Measurements from ENCODE around the gene RAC2. TPM values are rescaled to one million over a fixed set of nuclear protein-coding genes. Genes with fewer than 3 reads are reported as not detected.
A peak's percentile ranks its signal among the peaks of the same experiment; 100 is the strongest.

Gene RAC2
- total RNA-seq, 1 donor from 2014 or later, result 5.1 TPM

GRCh38 chr22:37183432-37184379 is 60.4 kb downstream of the RAC2 start:
- intact Hi-C loops (cut with DNase I), result no loop called here
- DNase-seq (ENCODE audit: low spot score), result no peak

GRCh38 chr22:37182949-37183245 is 61.2 kb downstream of the RAC2 start:
- DNase-seq (ENCODE audit: low spot score), result no peak
- intact Hi-C loops (cut with DNase I), result no loop called here

GRCh38 chr22:37182101-37182948 is 61.7 kb downstream of the RAC2 start:
- intact Hi-C loops (cut with DNase I), result no loop called here
- no peak for DNase-seq (ENCODE audit: low spot score)

- intact Hi-C loops (cut with DNase I), result no loop called here
- DNase-seq (ENCODE audit: low spot score), result no peak
These were observed 62.4 kb downstream of the RAC2 start for GRCh38 chr22:37181681-37182080.

- DNase-seq (ENCODE audit: low spot score), result no peak
- intact Hi-C loops (cut with DNase I), result no loop called here
These were observed 63.4 kb downstream of the RAC2 start for GRCh38 chr22:37180531-37181231.

GRCh38 chr22:37179622-37180420 is 64.2 kb downstream of the RAC2 start:
- no peak for DNase-seq (ENCODE audit: low spot score)
- intact Hi-C loops (cut with DNase I), result no loop called here

- no peak for DNase-seq (ENCODE audit: low spot score)
These were observed 65.0 kb downstream of the RAC2 start for GRCh38 chr22:37179126-37179470.

GRCh38 chr22:37178350-37179125 is 65.5 kb downstream of the RAC2 start:
- no peak for DNase-seq (ENCODE audit: low spot score)
- intact Hi-C loops (cut with DNase I), result no loop called here

More at GRCh38 chr22:37179126-37179470, 65.0 kb downstream of the RAC2 start:
- intact Hi-C loops (cut with DNase I), result no loop called here

- intact Hi-C loops (cut with DNase I), result no loop called here
- DNase-seq (ENCODE audit: low spot score), result no peak
These were observed 66.3 kb downstream of the RAC2 start for GRCh38 chr22:37177755-37178154.

- intact Hi-C loops (cut with DNase I), result no loop called here
- DNase-seq (ENCODE audit: low spot score), result no peak
These were observed 66.8 kb downstream of the RAC2 start for GRCh38 chr22:37177221-37177620.

GRCh38 chr22:37176464-37177061 is 67.5 kb downstream of the RAC2 start:
- intact Hi-C loops (cut with DNase I), result no loop called here

GRCh38 chr22:37175414-37176281 is 68.4 kb downstream of the RAC2 start:
- intact Hi-C loops (cut with DNase I), result no loop called here
- DNase-seq (ENCODE audit: low spot score), result peak; percentile 50

More at GRCh38 chr22:37176464-37177061, 67.5 kb downstream of the RAC2 start:
- DNase-seq (ENCODE audit: low spot score), result peak; percentile 85

Other genes with a start within 250 kb of the RAC2 start
- 29.7 TPM for gene TST, start 224.8 kb downstream of the RAC2 start, total RNA-seq
- gene MPST, start 224.5 kb downstream of the RAC2 start, total RNA-seq, result 33.5 TPM
- 50.2 TPM for gene KCTD17, start 192.5 kb downstream of the RAC2 start, total RNA-seq
- not detected for gene TMPRSS6, start 134.6 kb downstream of the RAC2 start, total RNA-seq
- 0.51 TPM for gene IL2RB, start 94.4 kb downstream of the RAC2 start, total RNA-seq
- gene C1QTNF6, start 56.0 kb downstream of the RAC2 start, total RNA-seq, result 2.8 TPM
- not detected for gene SSTR3, start 31.8 kb downstream of the RAC2 start, total RNA-seq
- gene CYTH4, start 38.2 kb upstream of the RAC2 start, total RNA-seq, result 8.0 TPM
- 0.03 TPM for gene ELFN2, start 183.2 kb upstream of the RAC2 start, total RNA-seq
- gene MFNG, start 242.1 kb upstream of the RAC2 start, total RNA-seq, result 5.3 TPM